ENCODE data around the gene RAB8A.
A peak's percentile ranks its signal among the peaks of the same experiment; 100 is the strongest.

RAB8A gene

GRCh38 chr19:16146112-16146511, 34.4 kb downstream of the RAB8A start:
- no peaks in the 10 kb centered on the region for H3K9me2 ChIP-seq (ENCODE audit: low read depth, low read length)
- peak overlapping the region; percentile 92 for H3K27ac ChIP-seq (ENCODE audit: low read depth, low read length, poor library complexity, severe bottlenecking)
- H3K9ac ChIP-seq (ENCODE audit: low read length) = peak overlapping the region; percentile 9; the same call in 1 of the 2 replicates
- no peaks in the 10 kb centered on the region for H4K20me1 ChIP-seq (ENCODE audit: insufficient read depth, low read length)
- TF ChIP-seq EZH2 (IDR thresholded peaks at IDR 0.05; ENCODE audit: borderline replicate concordance, low read length) (no peak), CTCF (IDR thresholded peaks at IDR 0.05; ENCODE audit: low read length) (no peak)
- H2AFZ ChIP-seq (ENCODE audit: low read length) = no peak overlapping the region
- H3K4me1 ChIP-seq (ENCODE audit: insufficient read depth, low read length, severe bottlenecking) = peaks cover 83% of the 10 kb centered on the region
- H3K27me3 ChIP-seq (ENCODE audit: insufficient read depth, low read length) = no peaks in the 10 kb centered on the region
- H3K4me3 ChIP-seq (ENCODE audit: low read depth, low read length, poor library complexity, severe bottlenecking) = peak overlapping the region; percentile 89
- H3K36me3 ChIP-seq (ENCODE audit: insufficient read depth, low read length) = peaks cover 51% of the 10 kb centered on the region
- H3K79me2 ChIP-seq (ENCODE audit: insufficient read depth, low read length) = peaks cover 24% of the 10 kb centered on the region
- H3F3A ChIP-seq (ENCODE audit: insufficient read depth, low read length) = no peaks in the 10 kb centered on the region; the same call in 1 of the 2 replicates
- peak overlapping the region; percentile 86 for H3K4me2 ChIP-seq (ENCODE audit: low read length)
- H3K9me3 ChIP-seq (ENCODE audit: low read length) = no peaks in the 10 kb centered on the region

GRCh38 chr19:16148443-16149229, 36.9 kb downstream of the RAB8A start:
- Histone ChIP-seq H3K27me3 (ENCODE audit: insufficient read depth, low read length) (no peaks in the 10 kb centered on the region), H3K27ac (ENCODE audit: low read depth, low read length, poor library complexity, severe bottlenecking) (peak overlapping the region; percentile 78), H3K9me3 (ENCODE audit: low read length) (no peaks in the 10 kb centered on the region), H3K36me3 (ENCODE audit: insufficient read depth, low read length) (peaks cover 75% of the 10 kb centered on the region), H3K9me2 (ENCODE audit: low read depth, low read length) (no peaks in the 10 kb centered on the region), H3K4me2 (ENCODE audit: low read length) (peak overlapping the region; percentile 35; the same call in 1 of the 2 replicates), H3K4me1 (ENCODE audit: insufficient read depth, low read length, severe bottlenecking) (peaks cover 61% of the 10 kb centered on the region), H3K9ac (ENCODE audit: low read length) (peak overlapping the region; percentile 8; the same call in 1 of the 2 replicates), H3K4me3 (ENCODE audit: low read depth, low read length, poor library complexity, severe bottlenecking) (no peak overlapping the region), H3F3A (ENCODE audit: insufficient read depth, low read length) (no peaks in the 10 kb centered on the region), H3K79me2 (ENCODE audit: insufficient read depth, low read length) (peaks cover 24% of the 10 kb centered on the region), H2AFZ (ENCODE audit: low read length) (no peak overlapping the region), H4K20me1 (ENCODE audit: insufficient read depth, low read length) (no peaks in the 10 kb centered on the region)
- TF ChIP-seq CTCF (IDR thresholded peaks at IDR 0.05; ENCODE audit: low read length) (no peak), EZH2 (IDR thresholded peaks at IDR 0.05; ENCODE audit: borderline replicate concordance, low read length) (no peak)

GRCh38 chr19:16153582-16154336, 42.1 kb downstream of the RAB8A start:
- peaks cover 92% of the 10 kb centered on the region for H3K36me3 ChIP-seq (ENCODE audit: insufficient read depth, low read length)
- H3K27me3 ChIP-seq (ENCODE audit: insufficient read depth, low read length) = no peaks in the 10 kb centered on the region
- H4K20me1 ChIP-seq (ENCODE audit: insufficient read depth, low read length) = no peaks in the 10 kb centered on the region
- no peaks in the 10 kb centered on the region for H3F3A ChIP-seq (ENCODE audit: insufficient read depth, low read length)
- no peak overlapping the region for H3K27ac ChIP-seq (ENCODE audit: low read depth, low read length, poor library complexity, severe bottlenecking)
- H3K9me2 ChIP-seq (ENCODE audit: low read depth, low read length) = no peaks in the 10 kb centered on the region
- no peaks in the 10 kb centered on the region for H3K79me2 ChIP-seq (ENCODE audit: insufficient read depth, low read length)
- H3K4me1 ChIP-seq (ENCODE audit: insufficient read depth, low read length, severe bottlenecking) = peaks cover 32% of the 10 kb centered on the region
- no peak overlapping the region for H2AFZ ChIP-seq (ENCODE audit: low read length)
- H3K9me3 ChIP-seq (ENCODE audit: low read length) = no peaks in the 10 kb centered on the region
- no peak overlapping the region for H3K4me3 ChIP-seq (ENCODE audit: low read depth, low read length, poor library complexity, severe bottlenecking)
- no peak overlapping the region for H3K4me2 ChIP-seq (ENCODE audit: low read length)
- no peak for TF ChIP-seq CTCF (IDR thresholded peaks at IDR 0.05; ENCODE audit: low read length)
- TF ChIP-seq EZH2 (IDR thresholded peaks at IDR 0.05; ENCODE audit: borderline replicate concordance, low read length) = no peak
- H3K9ac ChIP-seq (ENCODE audit: low read length) = no peak overlapping the region
